Testis (tissue), 3 donors: ENCODE measurements around the gene CENPT. TPM values are rescaled to one million over a fixed set of nuclear protein-coding genes. Genes with fewer than 3 reads are reported as not detected.

Source experiments
- DNase-seq: peaks from one replicate; pipeline ENCODE4 v3.0.0-alpha.2; 2019
- H3K27ac ChIP-seq, 2 donors: fragments of 200-600 bp; sonication (generic); one replicate each; pipeline ENCODE4 v1.5.1; 2019
- H3K27me3 ChIP-seq: fragments of 200-600 bp; sonication (generic); one replicate; pipeline ENCODE4 v1.5.1; 2019
- H3K36me3 ChIP-seq: fragments of 200-600 bp; sonication (generic); one replicate; pipeline ENCODE4 v1.5.1; 2017; ENCODE audit warnings: low read depth; ENCODE audit errors: missing control alignments
- H3K4me1 ChIP-seq: fragments of 200-600 bp; sonication (generic); one replicate; pipeline ENCODE4 v1.5.1; 2019
- H3K4me3 ChIP-seq, 2 donors: fragments of 200-600 bp; sonication (generic); one replicate each; pipeline ENCODE4 v1.5.1; 2017 to 2019
- H3K9me3 ChIP-seq: fragments of 200-600 bp; sonication (generic); one replicate; pipeline ENCODE4 v1.5.1; 2017
- POLR2A ChIP-seq: fragments of 450-650 bp; IDR thresholded peaks from one replicate; pipeline ENCODE4 v1.6.1; 2017; ENCODE audit warnings: antibody characterized with exemption, mild to moderate bottlenecking, moderate library complexity
- WGBS, 2 donors: methylation state at CpG; one replicate each; pipeline ENCODE4 v1.1.5; 2018; 5-methylcytosine and 5-hydroxymethylcytosine counted together
- intact Hi-C: fragments of 100-400 bp; cut with DNase I; formaldehyde crosslinking; loops from one replicate; pipeline ENCODE4 v1.15.1; 2023; ENCODE audit warnings: low total_unique reads
- polyA plus RNA-seq: library from polyadenylated mRNA; stranded (reverse); fragments of 350-450 nt; fragmentation: Illumina TruSeq; extraction: RNeasy Lipid Tissue Mini Kit (QIAGEN cat#74804); gene quantifications from one replicate; pipeline ENCODE4 v1.2.3, GENCODE V29; 2014; ENCODE audit warnings: low read depth, low replicate concordance; ENCODE audit not compliant: insufficient read depth
- total RNA-seq, 2 donors: library from RNA; depleted of rRNA; stranded (reverse); fragments of >200 nt; gene quantifications; one replicate each; pipeline ENCODE4 v1.2.3, GENCODE V29; 2016
- TF ChIP-seq, protein P1 (sequence below), 3 experiments: fragments of 450-650 bp in 2 of 3; fragments of 200-600 bp in 1 of 3; sonication (generic) in 1 of 3; IDR thresholded peaks; one replicate each; pipeline ENCODE4 v1.5.1; 2016 to 2019; ENCODE audit warnings: antibody characterized with exemption in 3 of 3, mild to moderate bottlenecking in 2 of 3, moderate library complexity in 1 of 3

Gene CENPT
- total and polyA plus RNA-seq, 3 donors from 2014 or later: 108 to 154 (median 115) TPM

DNA sequence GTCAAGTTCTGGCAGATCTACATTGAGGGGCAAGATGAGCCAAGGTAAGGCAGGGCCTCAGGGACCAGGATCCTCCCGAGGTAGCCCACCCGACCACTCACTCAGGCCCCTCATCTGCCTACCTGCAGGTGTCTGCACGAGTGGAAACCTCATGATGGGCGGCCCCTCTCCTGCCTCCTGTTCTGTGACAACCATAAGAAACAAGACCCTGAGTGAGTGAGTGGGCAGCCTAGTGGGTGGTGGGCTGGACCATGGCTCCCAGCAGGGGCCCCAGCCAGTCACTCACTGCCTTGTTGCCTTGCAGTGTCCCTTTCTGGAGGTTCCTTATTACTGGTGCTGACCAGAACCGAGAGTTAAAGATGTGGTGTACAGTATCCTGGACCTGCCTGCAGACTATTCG, 30.7 kb upstream of the CENPT start:
- TF ChIP-seq, protein P1, sequence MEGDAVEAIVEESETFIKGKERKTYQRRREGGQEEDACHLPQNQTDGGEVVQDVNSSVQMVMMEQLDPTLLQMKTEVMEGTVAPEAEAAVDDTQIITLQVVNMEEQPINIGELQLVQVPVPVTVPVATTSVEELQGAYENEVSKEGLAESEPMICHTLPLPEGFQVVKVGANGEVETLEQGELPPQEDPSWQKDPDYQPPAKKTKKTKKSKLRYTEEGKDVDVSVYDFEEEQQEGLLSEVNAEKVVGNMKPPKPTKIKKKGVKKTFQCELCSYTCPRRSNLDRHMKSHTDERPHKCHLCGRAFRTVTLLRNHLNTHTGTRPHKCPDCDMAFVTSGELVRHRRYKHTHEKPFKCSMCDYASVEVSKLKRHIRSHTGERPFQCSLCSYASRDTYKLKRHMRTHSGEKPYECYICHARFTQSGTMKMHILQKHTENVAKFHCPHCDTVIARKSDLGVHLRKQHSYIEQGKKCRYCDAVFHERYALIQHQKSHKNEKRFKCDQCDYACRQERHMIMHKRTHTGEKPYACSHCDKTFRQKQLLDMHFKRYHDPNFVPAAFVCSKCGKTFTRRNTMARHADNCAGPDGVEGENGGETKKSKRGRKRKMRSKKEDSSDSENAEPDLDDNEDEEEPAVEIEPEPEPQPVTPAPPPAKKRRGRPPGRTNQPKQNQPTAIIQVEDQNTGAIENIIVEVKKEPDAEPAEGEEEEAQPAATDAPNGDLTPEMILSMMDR (IDR thresholded peaks at IDR 0.05): no peak
- no peak for TF ChIP-seq POLR2A
- H3K4me3 ChIP-seq: no peak overlapping the region
- no peaks in the 10 kb centered on the region for H3K9me3 ChIP-seq
- H3K27me3 ChIP-seq: no peaks in the 10 kb centered on the region
- no peak for DNase-seq
- peaks cover 18% of the 10 kb centered on the region for H3K4me1 ChIP-seq
- H3K36me3 ChIP-seq: no peaks in the 10 kb centered on the region
- WGBS, 2 donors: 86 to 96% methylated on average over 2 to 6 of the region's 6 CpGs
- intact Hi-C loops: no loop called here
- H3K27ac ChIP-seq: no peak overlapping the region

DNA sequence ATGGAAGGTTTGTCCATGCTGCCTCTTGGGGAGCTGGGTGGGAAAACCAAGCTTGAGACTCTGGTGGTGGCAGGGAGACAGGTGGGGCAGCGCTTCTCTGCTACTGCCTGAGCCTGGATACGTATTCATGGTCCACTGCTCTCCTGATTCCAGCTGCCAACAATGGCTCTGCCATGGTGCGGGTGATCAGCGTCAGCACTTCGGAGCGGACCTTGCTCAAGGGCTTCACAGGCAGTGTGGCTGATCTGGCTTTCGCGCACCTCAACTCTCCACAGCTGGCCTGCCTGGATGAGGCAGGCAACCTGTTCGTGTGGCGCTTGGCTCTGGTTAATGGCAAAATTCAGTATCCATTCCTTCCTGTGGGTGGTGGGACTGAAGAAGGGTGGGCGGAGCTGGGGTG, 29.6 kb upstream of the CENPT start:
- Histone ChIP-seq H3K27ac (no peak overlapping the region), H3K4me3 (no peak overlapping the region), H3K27me3 (no peaks in the 10 kb centered on the region), H3K4me1 (peaks cover 23% of the 10 kb centered on the region), H3K9me3 (no peaks in the 10 kb centered on the region), H3K36me3 (no peaks in the 10 kb centered on the region)
- no peak for DNase-seq
- WGBS, 2 donors: 91 to 93% methylated on average over 7 to 11 of the region's 11 CpGs
- intact Hi-C loops: no loop called here
- TF ChIP-seq, protein P1 (IDR thresholded peaks at IDR 0.05): no peak
- no peak for TF ChIP-seq POLR2A

DNA sequence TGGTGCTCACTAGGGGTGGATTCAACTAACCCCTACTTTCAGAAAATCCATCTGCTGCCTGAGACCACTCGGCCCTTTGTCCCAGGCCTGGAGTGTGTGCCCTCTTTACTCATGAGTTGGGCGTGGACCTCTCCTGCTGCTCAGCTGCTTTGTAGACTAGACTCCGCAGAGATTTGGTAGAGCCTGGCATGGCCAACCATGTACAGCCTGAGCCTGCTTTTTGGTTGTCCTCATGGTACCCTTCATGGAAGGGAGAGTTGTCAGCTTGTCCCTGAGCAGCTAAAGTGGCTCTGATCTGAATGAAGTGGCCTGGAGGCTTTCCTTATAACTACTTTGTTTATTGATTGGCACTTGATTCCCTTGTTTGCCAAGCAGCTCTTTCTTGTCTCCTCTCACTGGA, 26.9 kb upstream of the CENPT start:
- Histone ChIP-seq H3K27me3 (no peaks in the 10 kb centered on the region), H3K36me3 (no peaks in the 10 kb centered on the region), H3K27ac (no peak overlapping the region), H3K4me3 (no peak overlapping the region), H3K4me1 (peaks cover 21% of the 10 kb centered on the region), H3K9me3 (no peaks in the 10 kb centered on the region)
- intact Hi-C loops: no loop called here
- WGBS, 2 donors: 50 to 59% methylated on average over 2 to 3 of the region's 3 CpGs
- DNase-seq: no peak
- TF ChIP-seq, protein P1 (IDR thresholded peaks at IDR 0.05): no peak
- TF ChIP-seq POLR2A: no peak

DNA sequence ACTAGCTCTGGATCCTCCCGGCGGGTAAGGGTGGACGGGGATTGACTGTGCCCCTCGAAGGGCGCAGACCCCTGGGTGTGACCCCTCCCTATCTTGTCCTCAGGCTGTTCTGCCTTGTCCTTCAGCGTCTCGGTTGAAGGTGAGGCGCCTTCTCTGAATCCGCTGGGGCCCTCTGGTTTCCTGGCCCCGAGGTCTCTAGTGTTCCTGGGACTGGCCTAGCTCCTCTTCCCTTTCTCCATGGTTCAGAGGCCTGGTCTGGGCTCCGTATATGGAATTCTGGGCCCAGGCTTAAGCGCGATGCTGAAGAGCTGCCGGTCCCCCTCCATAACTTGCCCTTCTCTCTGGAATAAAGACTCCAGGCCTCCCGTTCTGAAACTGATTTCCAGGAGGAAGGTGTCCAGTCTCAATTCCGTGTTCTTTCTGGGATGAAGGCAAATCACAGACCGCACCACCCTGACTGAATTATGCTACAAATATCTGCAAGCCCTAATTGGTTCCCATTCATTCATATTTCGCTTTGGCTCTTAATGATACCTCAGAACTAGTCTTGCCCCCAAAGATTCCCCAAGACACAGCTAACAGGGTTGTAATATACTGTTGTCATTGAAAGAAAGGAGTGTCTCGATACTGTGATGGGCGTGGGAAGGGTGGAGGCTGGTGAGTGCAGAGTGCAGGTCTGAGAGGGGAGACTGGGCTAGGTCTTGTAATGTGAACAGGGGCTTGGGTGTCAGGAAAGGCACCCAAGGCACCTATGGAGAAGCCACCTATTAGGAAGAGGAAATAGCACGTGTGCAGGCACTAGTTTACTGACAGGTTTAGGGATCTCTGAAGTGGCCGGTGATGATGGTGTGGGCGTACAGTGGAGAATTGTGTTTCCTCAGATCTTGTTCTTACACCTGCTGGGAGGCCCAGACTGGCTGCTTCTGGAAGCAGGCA, 26.2 kb upstream of the CENPT start:
- 12 to 16% methylated on average over 16 to 23 of the region's 23 CpGs for WGBS, 2 donors
- Histone ChIP-seq H3K36me3 (no peaks in the 10 kb centered on the region), H3K4me1 (peaks cover 21% of the 10 kb centered on the region), H3K27ac (peak overlapping the region; percentile 76 to 87), H3K27me3 (no peaks in the 10 kb centered on the region), H3K9me3 (no peaks in the 10 kb centered on the region), H3K4me3 (peak overlapping the region; percentile 79 to 98)
- intact Hi-C loops: no loop called here
- DNase-seq: no peak
- no peak for TF ChIP-seq POLR2A
- TF ChIP-seq, protein P1 (IDR thresholded peaks at IDR 0.05): no peak
